Esophagus squamous epithelium (tissue), 4 donors: ENCODE results near the gene GRB2.
A peak's percentile ranks its signal among the peaks of the same experiment; 100 is the strongest.

Source experiments
- POLR2A ChIP-seq, 4 donors: fragments of 450-650 bp; IDR thresholded peaks; one replicate each; pipeline ENCODE4 v1.6.1; 2017; ENCODE audit warnings: antibody characterized with exemption in 4 of 4, mild to moderate bottlenecking in 4 of 4, moderate library complexity in 3 of 4
- TF ChIP-seq, protein P1 (sequence below), 6 experiments: fragments of 450-650 bp in 4 of 6; fragments of 200-600 bp in 2 of 6; sonication (generic) in 2 of 6; IDR thresholded peaks; one replicate each; pipeline ENCODE4 v1.5.1; 2016 to 2019; ENCODE audit warnings: antibody characterized with exemption in 6 of 6, mild to moderate bottlenecking in 4 of 6, moderate library complexity in 4 of 6

DNA sequence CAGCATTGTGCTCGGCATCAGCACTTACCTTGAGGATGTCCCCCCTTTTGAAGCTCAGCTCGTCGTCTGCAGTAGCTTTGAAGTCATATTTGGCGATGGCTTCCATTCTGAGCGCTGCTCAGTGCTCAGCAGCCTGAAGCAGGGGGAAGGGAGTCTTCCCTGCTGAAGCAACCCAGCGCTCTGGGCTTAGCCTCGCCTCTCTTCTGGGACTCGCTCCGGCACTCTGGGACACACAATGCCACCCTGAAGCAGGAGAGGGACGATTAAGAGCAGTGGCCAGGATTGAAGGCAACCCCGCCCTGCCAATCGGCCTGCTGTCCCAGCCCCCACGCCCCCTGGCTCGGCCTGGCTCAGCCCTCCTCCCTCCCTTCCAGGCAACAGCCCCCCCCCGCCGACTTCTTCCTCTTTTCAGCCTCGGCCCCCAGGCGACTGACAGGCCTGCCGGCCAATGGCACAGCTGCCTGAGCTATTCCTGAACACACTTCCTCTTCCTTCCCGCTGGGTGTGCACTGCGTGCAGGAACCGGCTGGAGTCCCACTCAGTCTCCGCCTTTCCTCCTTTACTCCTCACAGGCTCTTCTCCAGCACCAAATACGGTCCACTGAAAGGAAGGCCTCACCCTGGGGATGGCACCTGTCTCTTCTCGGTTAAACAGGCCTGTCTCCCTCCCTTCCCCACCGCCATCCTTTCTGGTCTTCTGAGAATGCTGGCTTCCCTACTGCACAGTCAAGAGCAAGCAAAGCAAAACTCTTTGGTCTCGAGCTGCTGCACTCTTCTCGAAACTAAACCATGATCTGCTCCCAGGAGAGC, 11.8 kb downstream of the GRB2 start:
- TF ChIP-seq, protein P1, sequence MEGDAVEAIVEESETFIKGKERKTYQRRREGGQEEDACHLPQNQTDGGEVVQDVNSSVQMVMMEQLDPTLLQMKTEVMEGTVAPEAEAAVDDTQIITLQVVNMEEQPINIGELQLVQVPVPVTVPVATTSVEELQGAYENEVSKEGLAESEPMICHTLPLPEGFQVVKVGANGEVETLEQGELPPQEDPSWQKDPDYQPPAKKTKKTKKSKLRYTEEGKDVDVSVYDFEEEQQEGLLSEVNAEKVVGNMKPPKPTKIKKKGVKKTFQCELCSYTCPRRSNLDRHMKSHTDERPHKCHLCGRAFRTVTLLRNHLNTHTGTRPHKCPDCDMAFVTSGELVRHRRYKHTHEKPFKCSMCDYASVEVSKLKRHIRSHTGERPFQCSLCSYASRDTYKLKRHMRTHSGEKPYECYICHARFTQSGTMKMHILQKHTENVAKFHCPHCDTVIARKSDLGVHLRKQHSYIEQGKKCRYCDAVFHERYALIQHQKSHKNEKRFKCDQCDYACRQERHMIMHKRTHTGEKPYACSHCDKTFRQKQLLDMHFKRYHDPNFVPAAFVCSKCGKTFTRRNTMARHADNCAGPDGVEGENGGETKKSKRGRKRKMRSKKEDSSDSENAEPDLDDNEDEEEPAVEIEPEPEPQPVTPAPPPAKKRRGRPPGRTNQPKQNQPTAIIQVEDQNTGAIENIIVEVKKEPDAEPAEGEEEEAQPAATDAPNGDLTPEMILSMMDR (IDR thresholded peaks at IDR 0.05): peak in 3 of 6 experiments; percentile 26 to 32 (median 29)
- TF ChIP-seq POLR2A (IDR thresholded peaks at IDR 0.05): peak in 2 of 4 donors; percentile 8 to 58
